Measurements from ENCODE around the gene BABAM2. TPM values are rescaled to one million over a fixed set of nuclear protein-coding genes. Genes with fewer than 3 reads are reported as not detected.

The BABAM2 gene
- total and polyA plus RNA-seq, 2 of the 4 experiments (the other 2 are of a cell fraction) = 20.9 to 23.1 TPM

DNA sequence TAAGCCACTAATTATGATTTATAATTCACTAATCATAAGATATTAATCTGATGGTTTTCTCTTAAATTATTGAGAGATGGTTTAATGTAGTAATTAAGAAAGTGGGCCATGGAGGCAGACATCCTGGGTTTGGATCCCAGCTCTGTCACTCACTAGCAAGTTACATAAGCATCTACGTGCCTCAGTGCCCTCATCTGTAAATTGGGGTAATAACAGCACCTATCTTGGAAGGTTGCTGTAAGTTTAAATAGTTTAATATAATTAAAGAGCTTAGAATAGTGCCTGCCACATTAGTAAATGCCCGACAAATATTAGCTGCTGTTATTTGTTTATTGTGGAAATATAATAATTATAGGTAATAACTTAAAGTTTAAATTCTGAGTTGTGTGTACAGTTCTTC, 30.9 kb downstream of the BABAM2 start:
- Histone ChIP-seq H3K9ac (ENCODE audit: low read depth, low read length) (no peak overlapping the region), H2AK5ac (ENCODE audit: low read depth, low read length) (no peak overlapping the region), H3K23ac (ENCODE audit: low read depth, low read length) (no peak overlapping the region), H4K8ac (ENCODE audit: low read depth in 2 of 2, low read length in 2 of 2) (no peak overlapping the region), H3K27ac (ENCODE audit: insufficient read depth, low read length) (no peak overlapping the region), H3K4me2 (ENCODE audit: low read depth, low read length) (no peak overlapping the region), H3K4me3 (ENCODE audit: insufficient read depth, low read depth, low read length) (no peak overlapping the region), H4K91ac (ENCODE audit: insufficient read depth, low read depth, low read length) (no peak overlapping the region), H2BK120ac (ENCODE audit: low read depth, low read length) (no peak overlapping the region), H3K4ac (ENCODE audit: low read depth, low read length) (no peak overlapping the region), H2BK5ac (ENCODE audit: low read depth, low read length, poor library complexity, severe bottlenecking) (no peak overlapping the region), H2AFZ (replicated peaks; ENCODE audit: low read length, poor library complexity) (no peak overlapping the region), H3K9me1 (ENCODE audit: insufficient read depth, low read length) (0 out of 2 replicates have a peak, but pooled peaks cover 3% of the 10 kb centered on the region), H4K20me1 (ENCODE audit: insufficient read depth, low read length) (no peaks in the 10 kb centered on the region), H2BK15ac (ENCODE audit: low read depth, low read length) (no peak overlapping the region), H3K14ac (replicated peaks; ENCODE audit: low read depth, low read length) (no peak overlapping the region), H3K18ac (ENCODE audit: low read depth, low read length) (no peak overlapping the region), H2BK20ac (ENCODE audit: low read depth, low read length) (no peak overlapping the region), H3K79me1 (ENCODE audit: low read depth in 1 of 2, low read length in 2 of 2) (peaks cover 0 to 5% of the 10 kb centered on the region in 2 experiments; a peak in 1 of 4 replicates), H3K27me3 (ENCODE audit: control insufficient read depth, insufficient read depth, low read length) (no peaks in the 10 kb centered on the region), H2AK9ac (replicated peaks; ENCODE audit: low read depth, low read length, poor library complexity) (no peak overlapping the region), H3K56ac (ENCODE audit: extremely low read depth, insufficient read depth, low read length) (no peak overlapping the region), H3K36me3 (ENCODE audit: control insufficient read depth, insufficient read depth, low read length) (peaks cover 2% of the 10 kb centered on the region; the same call in 1 of the 2 replicates), H3K9me3 (ENCODE audit: control insufficient read depth, insufficient read depth, low read length) (no peaks in the 10 kb centered on the region), H3K4me1 (ENCODE audit: control insufficient read depth, insufficient read depth, low read length) (no peaks in the 10 kb centered on the region), H4K5ac (ENCODE audit: low read depth, low read length) (no peak overlapping the region)
- CTCF ChIA-PET = interaction anchor here (1.2 kb wide), 1 partner anchor 12 kb away, joined by 4 read pairs; no protein-coding TSS in a partner anchor
- in situ Hi-C loops (cut with MboI; ENCODE audit: low sequenced_read_pairs) = no loop called here
- POLR2A ChIA-PET (ENCODE audit: unreplicated experiment) = no interaction called here
- BruUV-seq (replicated peaks) = no TSS peak
- DNase-seq (no peak), ATAC-seq (ENCODE audit: low read depth) (no peak)
- intact Hi-C loops (cut with micrococcal nuclease) = no loop called here
- TF ChIP-seq, protein P1, sequence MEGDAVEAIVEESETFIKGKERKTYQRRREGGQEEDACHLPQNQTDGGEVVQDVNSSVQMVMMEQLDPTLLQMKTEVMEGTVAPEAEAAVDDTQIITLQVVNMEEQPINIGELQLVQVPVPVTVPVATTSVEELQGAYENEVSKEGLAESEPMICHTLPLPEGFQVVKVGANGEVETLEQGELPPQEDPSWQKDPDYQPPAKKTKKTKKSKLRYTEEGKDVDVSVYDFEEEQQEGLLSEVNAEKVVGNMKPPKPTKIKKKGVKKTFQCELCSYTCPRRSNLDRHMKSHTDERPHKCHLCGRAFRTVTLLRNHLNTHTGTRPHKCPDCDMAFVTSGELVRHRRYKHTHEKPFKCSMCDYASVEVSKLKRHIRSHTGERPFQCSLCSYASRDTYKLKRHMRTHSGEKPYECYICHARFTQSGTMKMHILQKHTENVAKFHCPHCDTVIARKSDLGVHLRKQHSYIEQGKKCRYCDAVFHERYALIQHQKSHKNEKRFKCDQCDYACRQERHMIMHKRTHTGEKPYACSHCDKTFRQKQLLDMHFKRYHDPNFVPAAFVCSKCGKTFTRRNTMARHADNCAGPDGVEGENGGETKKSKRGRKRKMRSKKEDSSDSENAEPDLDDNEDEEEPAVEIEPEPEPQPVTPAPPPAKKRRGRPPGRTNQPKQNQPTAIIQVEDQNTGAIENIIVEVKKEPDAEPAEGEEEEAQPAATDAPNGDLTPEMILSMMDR (conservative IDR thresholded peaks at IDR 0.05; ENCODE audit: low read depth, low read length) = no peak
- TF ChIP-seq MAZ (IDR thresholded peaks at IDR 0.05; ENCODE audit: borderline replicate concordance, low read depth, low read length) (no peak), CHD1 (IDR thresholded peaks at IDR 0.05; ENCODE audit: low read depth, low read length) (no peak), RAD21 (IDR thresholded peaks at IDR 0.05; ENCODE audit: low read length) (no peak), SMC3 (IDR thresholded peaks at IDR 0.05; ENCODE audit: low read depth, low read length) (no peak), NFE2L2 (IDR thresholded peaks at IDR 0.05; ENCODE audit: low read depth, low read length) (no peak), RCOR1 (IDR thresholded peaks at IDR 0.05; ENCODE audit: insufficient replicate concordance, low read length) (no peak), BHLHE40 (IDR thresholded peaks at IDR 0.05; ENCODE audit: low read depth, low read length) (no peak), FOS (IDR thresholded peaks at IDR 0.05; ENCODE audit: low read depth, low read length) (no peak), CEBPB (IDR thresholded peaks at IDR 0.05; ENCODE audit: low read depth, low read length) (no peak), MAFK (IDR thresholded peaks at IDR 0.05; ENCODE audit: low read depth, low read length) (no peak), POLR2A (IDR thresholded peaks at IDR 0.05; ENCODE audit: low read depth, low read length) (no peak), MXI1 (IDR thresholded peaks at IDR 0.05; ENCODE audit: borderline replicate concordance, low read depth, low read length) (no peak), RFX5 (IDR thresholded peaks at IDR 0.05; ENCODE audit: low read depth, low read length) (no peak)
- TF ChIP-seq, protein P2, sequence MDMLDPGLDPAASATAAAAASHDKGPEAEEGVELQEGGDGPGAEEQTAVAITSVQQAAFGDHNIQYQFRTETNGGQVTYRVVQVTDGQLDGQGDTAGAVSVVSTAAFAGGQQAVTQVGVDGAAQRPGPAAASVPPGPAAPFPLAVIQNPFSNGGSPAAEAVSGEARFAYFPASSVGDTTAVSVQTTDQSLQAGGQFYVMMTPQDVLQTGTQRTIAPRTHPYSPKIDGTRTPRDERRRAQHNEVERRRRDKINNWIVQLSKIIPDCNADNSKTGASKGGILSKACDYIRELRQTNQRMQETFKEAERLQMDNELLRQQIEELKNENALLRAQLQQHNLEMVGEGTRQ (IDR thresholded peaks at IDR 0.05; ENCODE audit: low read depth, low read length) = no peak
- TF ChIP-seq, protein P3, sequence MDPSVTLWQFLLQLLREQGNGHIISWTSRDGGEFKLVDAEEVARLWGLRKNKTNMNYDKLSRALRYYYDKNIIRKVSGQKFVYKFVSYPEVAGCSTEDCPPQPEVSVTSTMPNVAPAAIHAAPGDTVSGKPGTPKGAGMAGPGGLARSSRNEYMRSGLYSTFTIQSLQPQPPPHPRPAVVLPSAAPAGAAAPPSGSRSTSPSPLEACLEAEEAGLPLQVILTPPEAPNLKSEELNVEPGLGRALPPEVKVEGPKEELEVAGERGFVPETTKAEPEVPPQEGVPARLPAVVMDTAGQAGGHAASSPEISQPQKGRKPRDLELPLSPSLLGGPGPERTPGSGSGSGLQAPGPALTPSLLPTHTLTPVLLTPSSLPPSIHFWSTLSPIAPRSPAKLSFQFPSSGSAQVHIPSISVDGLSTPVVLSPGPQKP (IDR thresholded peaks at IDR 0.05; ENCODE audit: borderline replicate concordance, low read depth, low read length) = no peak
- dilution Hi-C loops (cut with HindIII; ENCODE audit: low sequenced_read_pairs, unreplicated experiment) = no loop called here
- no CpG with 5 or more reads among the region's 2 CpGs for WGBS, 2 experiments (ENCODE audit: extremely low coverage in 2 of 2, insufficient read length in 1 of 2)
